Measurements from ENCODE around the gene PDCD4. TPM values are rescaled to one million over a fixed set of nuclear protein-coding genes. Genes with fewer than 3 reads are reported as not detected.

PDCD4 gene
- polyA plus RNA-seq, 1 of the 3 experiments (the other 2 are of a cell fraction) = 23.3 TPM

DNA sequence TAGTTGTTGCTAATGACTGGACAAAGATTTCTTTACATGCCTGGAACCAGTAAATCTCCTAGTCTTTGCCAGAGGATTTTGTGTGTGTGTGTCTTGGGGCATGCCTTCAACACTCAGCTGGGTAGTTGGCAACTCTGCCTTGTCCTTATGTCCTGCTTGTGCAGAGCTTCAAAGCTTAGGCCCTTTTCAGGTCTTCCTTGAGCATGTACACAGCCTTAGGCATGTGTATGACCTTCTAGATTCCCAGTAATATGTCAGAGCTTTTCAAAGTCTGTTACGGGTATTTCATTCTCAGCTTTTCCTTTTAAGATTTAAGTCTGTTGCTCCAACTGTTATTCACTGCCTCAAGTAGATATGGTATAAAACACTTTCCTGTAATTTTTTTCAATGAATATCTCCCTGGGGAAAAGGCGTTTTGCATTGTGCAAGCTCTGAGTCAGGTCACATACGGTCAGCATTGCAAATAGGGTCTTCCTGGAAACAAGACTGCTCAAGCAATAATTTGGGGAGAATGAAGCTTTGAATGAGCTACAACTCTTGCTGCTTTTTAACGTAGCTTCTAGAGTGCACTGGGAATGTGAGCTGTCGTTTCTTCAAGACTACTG is 73.2 kb downstream of the PDCD4 start:
- peaks cover 0 to 3% of the 10 kb centered on the region in 2 experiments; a peak in 1 of 4 replicates for H3K4me1 ChIP-seq (ENCODE audit: control insufficient read depth in 1 of 2, insufficient read depth in 2 of 2, low read depth in 1 of 2, low read length in 1 of 2)
- H3K79me2 ChIP-seq (ENCODE audit: insufficient read depth) = peaks cover 97% of the 10 kb centered on the region
- H3K9me3 ChIP-seq = no peaks in the 10 kb centered on the region; the same call in 1 of the 2 replicates
- TF ChIP-seq RFX5 (IDR thresholded peaks at IDR 0.05; ENCODE audit: low read length) (no peak), NRF1 (IDR thresholded peaks at IDR 0.05; ENCODE audit: low read depth, low read length) (no peak), RXRA (IDR thresholded peaks at IDR 0.05; ENCODE audit: borderline replicate concordance, low read depth) (no peak), SIN3A (IDR thresholded peaks at IDR 0.05; ENCODE audit: borderline replicate concordance, low read depth, low read length) (no peak), TAF1 (IDR thresholded peaks at IDR 0.05; ENCODE audit: borderline replicate concordance, low read depth, low read length) (no peak), RCOR1 (IDR thresholded peaks at IDR 0.05; ENCODE audit: low read length) (no peak), RAD21 (IDR thresholded peaks at IDR 0.05; ENCODE audit: low read length) (no peak), ELF1 (IDR thresholded peaks at IDR 0.05) (no peak)
- TF ChIP-seq, protein P1, sequence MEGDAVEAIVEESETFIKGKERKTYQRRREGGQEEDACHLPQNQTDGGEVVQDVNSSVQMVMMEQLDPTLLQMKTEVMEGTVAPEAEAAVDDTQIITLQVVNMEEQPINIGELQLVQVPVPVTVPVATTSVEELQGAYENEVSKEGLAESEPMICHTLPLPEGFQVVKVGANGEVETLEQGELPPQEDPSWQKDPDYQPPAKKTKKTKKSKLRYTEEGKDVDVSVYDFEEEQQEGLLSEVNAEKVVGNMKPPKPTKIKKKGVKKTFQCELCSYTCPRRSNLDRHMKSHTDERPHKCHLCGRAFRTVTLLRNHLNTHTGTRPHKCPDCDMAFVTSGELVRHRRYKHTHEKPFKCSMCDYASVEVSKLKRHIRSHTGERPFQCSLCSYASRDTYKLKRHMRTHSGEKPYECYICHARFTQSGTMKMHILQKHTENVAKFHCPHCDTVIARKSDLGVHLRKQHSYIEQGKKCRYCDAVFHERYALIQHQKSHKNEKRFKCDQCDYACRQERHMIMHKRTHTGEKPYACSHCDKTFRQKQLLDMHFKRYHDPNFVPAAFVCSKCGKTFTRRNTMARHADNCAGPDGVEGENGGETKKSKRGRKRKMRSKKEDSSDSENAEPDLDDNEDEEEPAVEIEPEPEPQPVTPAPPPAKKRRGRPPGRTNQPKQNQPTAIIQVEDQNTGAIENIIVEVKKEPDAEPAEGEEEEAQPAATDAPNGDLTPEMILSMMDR (IDR thresholded peaks at IDR 0.05) = no peak
- TF ChIP-seq, protein P2, sequence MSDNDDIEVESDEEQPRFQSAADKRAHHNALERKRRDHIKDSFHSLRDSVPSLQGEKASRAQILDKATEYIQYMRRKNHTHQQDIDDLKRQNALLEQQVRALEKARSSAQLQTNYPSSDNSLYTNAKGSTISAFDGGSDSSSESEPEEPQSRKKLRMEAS (IDR thresholded peaks at IDR 0.05; ENCODE audit: low read depth) = no peak
- TF ChIP-seq, protein P3, sequence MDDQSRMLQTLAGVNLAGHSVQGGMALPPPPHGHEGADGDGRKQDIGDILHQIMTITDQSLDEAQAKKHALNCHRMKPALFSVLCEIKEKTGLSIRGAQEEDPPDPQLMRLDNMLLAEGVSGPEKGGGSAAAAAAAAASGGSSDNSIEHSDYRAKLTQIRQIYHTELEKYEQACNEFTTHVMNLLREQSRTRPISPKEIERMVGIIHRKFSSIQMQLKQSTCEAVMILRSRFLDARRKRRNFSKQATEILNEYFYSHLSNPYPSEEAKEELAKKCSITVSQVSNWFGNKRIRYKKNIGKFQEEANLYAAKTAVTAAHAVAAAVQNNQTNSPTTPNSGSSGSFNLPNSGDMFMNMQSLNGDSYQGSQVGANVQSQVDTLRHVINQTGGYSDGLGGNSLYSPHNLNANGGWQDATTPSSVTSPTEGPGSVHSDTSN (IDR thresholded peaks at IDR 0.05) = no peak
- H3K27me3 ChIP-seq (ENCODE audit: insufficient read depth) = no peaks in the 10 kb centered on the region
- H3K27ac ChIP-seq (ENCODE audit: low read depth in 2 of 2, low read length in 1 of 2) = no peak overlapping the region
- no peak overlapping the region for H2AFZ ChIP-seq (ENCODE audit: low read depth)
- POLR2A ChIA-PET = no interaction called here
- DNase-seq = no peak
- H3K4me2 ChIP-seq = no peak overlapping the region
- CTCF ChIA-PET = no interaction called here
- H3K36me3 ChIP-seq (replicated peaks in 1 of 2; ENCODE audit: control insufficient read depth in 1 of 2, insufficient read depth in 2 of 2, low read length in 1 of 2) = peaks cover 40 to 57% of the 10 kb centered on the region in 2 experiments
- H3K4me3 ChIP-seq (ENCODE audit: low read depth in 2 of 2, low read length in 1 of 2) = no peak overlapping the region
- H3K9me2 ChIP-seq = no peaks in the 10 kb centered on the region
- H3F3A ChIP-seq (replicated peaks; ENCODE audit: insufficient read depth) = peaks cover 8% of the 10 kb centered on the region
- peaks cover 8% of the 10 kb centered on the region for H4K20me1 ChIP-seq (ENCODE audit: insufficient read depth)
- WGBS (ENCODE audit: low lambda C conversion rate) = 96% methylated on average over 5 of the region's 5 CpGs
- H3K9ac ChIP-seq = no peak overlapping the region

DNA sequence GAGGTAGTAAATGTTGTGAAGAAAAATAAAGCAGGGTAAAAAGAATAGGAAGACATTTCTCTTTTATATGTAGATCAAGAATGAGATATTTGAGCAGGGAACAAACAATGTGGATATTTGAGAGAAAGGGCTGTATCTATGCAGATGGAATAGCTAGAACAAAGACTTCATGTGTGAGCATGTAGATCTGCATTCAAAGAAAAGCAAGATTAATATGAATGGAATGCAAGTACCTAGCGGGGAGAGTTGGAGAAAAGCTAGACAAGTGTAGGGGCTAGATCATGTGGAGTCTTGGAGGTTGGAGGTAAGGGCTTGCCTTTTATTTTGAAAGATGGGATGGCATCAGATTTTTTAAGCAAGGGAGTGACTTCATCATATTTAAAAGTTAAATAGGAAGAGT is 74.8 kb downstream of the PDCD4 start:
- H3K4me2 ChIP-seq = no peak overlapping the region
- no peak overlapping the region for H3K9ac ChIP-seq
- H3K79me2 ChIP-seq (ENCODE audit: insufficient read depth) = peaks cover 94% of the 10 kb centered on the region
- no peaks in the 10 kb centered on the region for H3K9me2 ChIP-seq
- 93% methylated on average over 1 of the region's 1 CpG for WGBS (ENCODE audit: low lambda C conversion rate)
- H4K20me1 ChIP-seq (ENCODE audit: insufficient read depth) = no peaks in the 10 kb centered on the region; the same call in none of the 2 replicates
- H3K4me1 ChIP-seq (ENCODE audit: control insufficient read depth in 1 of 2, insufficient read depth in 2 of 2, low read depth in 1 of 2, low read length in 1 of 2) = peaks cover 0 to 3% of the 10 kb centered on the region in 2 experiments; a peak in 1 of 4 replicates
- H3K36me3 ChIP-seq (replicated peaks in 1 of 2; ENCODE audit: control insufficient read depth in 1 of 2, insufficient read depth in 2 of 2, low read length in 1 of 2) = peaks cover 40 to 49% of the 10 kb centered on the region in 2 experiments
- H3K27ac ChIP-seq (ENCODE audit: low read depth in 2 of 2, low read length in 1 of 2) = no peak overlapping the region
- no peak for DNase-seq
- POLR2A ChIA-PET = no interaction called here
- no peak overlapping the region for H2AFZ ChIP-seq (ENCODE audit: low read depth)
- H3F3A ChIP-seq (replicated peaks; ENCODE audit: insufficient read depth) = peaks cover 11% of the 10 kb centered on the region
- CTCF ChIA-PET = no interaction called here
- no peaks in the 10 kb centered on the region for H3K27me3 ChIP-seq (ENCODE audit: insufficient read depth)
- H3K9me3 ChIP-seq = no peaks in the 10 kb centered on the region; the same call in 1 of the 2 replicates
- H3K4me3 ChIP-seq (ENCODE audit: low read depth in 2 of 2, low read length in 1 of 2) = no peak overlapping the region
- TF ChIP-seq RCOR1 (IDR thresholded peaks at IDR 0.05; ENCODE audit: low read length) (no peak), SIN3A (IDR thresholded peaks at IDR 0.05; ENCODE audit: borderline replicate concordance, low read depth, low read length) (no peak), GATA2 (CRISPR knock-in tag; IDR thresholded peaks at IDR 0.05) (no peak), TEAD4 (IDR thresholded peaks at IDR 0.05; ENCODE audit: borderline replicate concordance, insufficient read depth) (no peak), ELF1 (IDR thresholded peaks at IDR 0.05) (no peak), FOSL2 (IDR thresholded peaks at IDR 0.05; ENCODE audit: borderline replicate concordance, low read depth) (no peak), RAD21 (IDR thresholded peaks at IDR 0.05; ENCODE audit: low read length) (no peak), YY1 (IDR thresholded peaks at IDR 0.05; ENCODE audit: low read depth) (no peak), FOXJ3 (CRISPR knock-in tag; IDR thresholded peaks at IDR 0.05) (no peak), NFIC (IDR thresholded peaks at IDR 0.05; ENCODE audit: borderline replicate concordance) (no peak), POLR2AphosphoS5 (IDR thresholded peaks at IDR 0.05; ENCODE audit: low read depth, low read length) (no peak), CHD2 (IDR thresholded peaks at IDR 0.05; ENCODE audit: low read length, partially characterized antibody) (no peak), GABPA (IDR thresholded peaks at IDR 0.05; ENCODE audit: low read depth) (no peak), SMC3 (IDR thresholded peaks at IDR 0.05; ENCODE audit: low read depth, low read length) (no peak)
- TF ChIP-seq, protein P1 (IDR thresholded peaks at IDR 0.05) = no peak
- TF ChIP-seq, protein P3 (IDR thresholded peaks at IDR 0.05) = no peak

All from SK-N-SH (cell line).